WTC11 (cell line): ENCODE results near the gene GRM8. TPM values are rescaled to one million over a fixed set of nuclear protein-coding genes. Genes with fewer than 3 reads are reported as not detected.

Source experiments
- ATAC-seq: fragments of 200-7000 bp; cut with Tn5 transposase; 2 replicates; pipeline ENCODE4 v1.10.0; 2021; ENCODE audit warnings: mild to moderate bottlenecking, moderate library complexity
- CTCF ChIA-PET: fragments of 300-600 bp; sonication (Branson Sonifier 250); formaldehyde crosslinking; loops from one replicate; lab custom pipeline; 2021; ENCODE audit warnings: antibody characterized with exemption; lab: Charles Lee
- POLR2A ChIA-PET: fragments of 350-600 bp; sonication (Branson Sonifier 250); formaldehyde crosslinking; loops from one replicate; lab custom pipeline; 2021; ENCODE audit warnings: antibody characterized with exemption; lab: Charles Lee
- DNase-seq: peaks from one replicate; pipeline ENCODE4 v3.0.0; 2021; ENCODE audit warnings: low spot score
- H3K27ac Mint-ChIP-seq: 2 replicates; pipeline ENCODE4 v1.8.0; 2021; ENCODE audit warnings: mixed read lengths
- H3K27me3 Mint-ChIP-seq: 2 replicates; pipeline ENCODE4 v1.8.0; 2021; ENCODE audit warnings: low read depth, mild to moderate bottlenecking, moderate library complexity, mixed read lengths
- H3K36me3 Mint-ChIP-seq: 2 replicates; pipeline ENCODE4 v1.8.0; 2021; ENCODE audit warnings: mixed read lengths
- H3K4me1 Mint-ChIP-seq: 2 replicates; pipeline ENCODE4 v1.8.0; 2022; ENCODE audit warnings: mixed read lengths
- H3K4me3 Mint-ChIP-seq: 2 replicates; pipeline ENCODE4 v1.8.0; 2021; ENCODE audit warnings: mild to moderate bottlenecking, moderate library complexity, mixed read lengths
- H3K9me3 Mint-ChIP-seq: 2 replicates; pipeline ENCODE4 v1.8.0; 2021; ENCODE audit warnings: mixed read lengths
- FOXJ3 ChIP-seq: sonication (generic); formaldehyde crosslinking; IDR thresholded peaks from 2 replicates; pipeline ENCODE4 v1.9.0; 2021; ENCODE audit warnings: missing genetic modification reagents, mild to moderate bottlenecking, borderline replicate concordance
- NR2C2 ChIP-seq: sonication (generic); formaldehyde crosslinking; IDR thresholded peaks from 2 replicates; pipeline ENCODE4 v1.8.0; 2022; ENCODE audit warnings: mild to moderate bottlenecking, missing genetic modification reagents
- NR3C1 ChIP-seq: sonication (generic); formaldehyde crosslinking; conservative IDR thresholded peaks from 2 replicates; pipeline ENCODE4 v1.8.1; 2023; ENCODE audit warnings: low read depth, mild to moderate bottlenecking, missing genetic modification reagents
- SOX15 ChIP-seq: fragments of 250-450 bp; sonication (Bioruptor Pico); IDR thresholded peaks from 2 replicates; pipeline ENCODE4 v1.9.0; 2021; ENCODE audit warnings: mild to moderate bottlenecking
- TEAD1 ChIP-seq: sonication (generic); formaldehyde crosslinking; IDR thresholded peaks from 2 replicates; pipeline ENCODE4 v1.8.0; 2022; ENCODE audit warnings: mild to moderate bottlenecking, missing genetic modification reagents
- TEAD4 ChIP-seq: sonication (generic); formaldehyde crosslinking; IDR thresholded peaks from 2 replicates; pipeline ENCODE4 v1.8.0; 2022; ENCODE audit warnings: mild to moderate bottlenecking, missing genetic modification reagents
- ZNF121 ChIP-seq: sonication (generic); formaldehyde crosslinking; IDR thresholded peaks from 2 replicates; pipeline ENCODE4 v1.8.0; 2023; ENCODE audit warnings: missing genetic modification reagents
- ZNF396 ChIP-seq: fragments of 250-450 bp; sonication (Bioruptor Pico); IDR thresholded peaks from 2 replicates; pipeline ENCODE4 v1.8.0; 2021; ENCODE audit warnings: mild to moderate bottlenecking, moderate library complexity, borderline replicate concordance
- total RNA-seq: library from RNA; stranded (reverse); gene quantifications from 3 replicates; pipeline ENCODE4 v1.2.3, GENCODE V29; 2021
- TF ChIP-seq, protein P1 (sequence below): sonication (generic); formaldehyde crosslinking; IDR thresholded peaks from 2 replicates; pipeline ENCODE4 v1.8.1; 2022; ENCODE audit warnings: mild to moderate bottlenecking, missing genetic modification reagents, moderate library complexity, borderline replicate concordance
- TF ChIP-seq, protein P2 (sequence below): sonication (generic); formaldehyde crosslinking; IDR thresholded peaks from 2 replicates; pipeline ENCODE4 v1.8.0; 2023; ENCODE audit warnings: mild to moderate bottlenecking, missing genetic modification reagents
- TF ChIP-seq, protein P3 (sequence below): fragments of 250-450 bp; sonication (Bioruptor Pico); conservative IDR thresholded peaks from 2 replicates; pipeline ENCODE4 v1.9.0; 2021; ENCODE audit warnings: mild to moderate bottlenecking
- TF ChIP-seq, protein P4 (sequence below): sonication (generic); formaldehyde crosslinking; IDR thresholded peaks from 2 replicates; pipeline ENCODE4 v1.8.0; 2023; ENCODE audit warnings: missing genetic modification reagents, mild to moderate bottlenecking, borderline replicate concordance
- TF ChIP-seq, protein P5 (sequence below): sonication (generic); formaldehyde crosslinking; IDR thresholded peaks from 2 replicates; pipeline ENCODE4 v1.8.1; 2023; ENCODE audit warnings: mild to moderate bottlenecking, missing genetic modification reagents, moderate library complexity
- TF ChIP-seq, protein P6 (sequence below): sonication (generic); formaldehyde crosslinking; IDR thresholded peaks from 2 replicates; pipeline ENCODE4 v1.8.1; 2022; ENCODE audit warnings: low read depth, mild to moderate bottlenecking, moderate library complexity, missing genetic modification reagents, borderline replicate concordance

Gene GRM8
- total RNA-seq, 1 experiment from 2014 or later: 2.3 TPM

DNA sequence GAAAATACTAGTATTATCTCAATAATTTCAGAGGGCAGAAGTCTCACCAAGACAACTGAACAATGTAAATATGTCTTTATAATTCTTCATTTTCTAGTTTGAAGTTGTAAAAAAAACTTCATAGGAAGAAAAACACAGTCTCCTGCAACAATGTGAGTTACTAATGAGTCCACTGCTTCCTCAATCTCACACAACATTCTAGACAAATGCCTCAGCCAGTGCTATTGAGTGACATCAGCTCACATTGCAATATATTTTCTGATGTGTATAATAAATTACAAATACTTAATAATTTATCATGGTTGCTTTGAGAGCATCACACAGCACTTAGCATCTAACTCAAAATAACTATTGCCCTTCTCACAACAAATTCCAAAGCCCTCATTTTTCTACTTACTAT, 321.2 kb downstream of the GRM8 start (continued):
- TF ChIP-seq, protein P1, sequence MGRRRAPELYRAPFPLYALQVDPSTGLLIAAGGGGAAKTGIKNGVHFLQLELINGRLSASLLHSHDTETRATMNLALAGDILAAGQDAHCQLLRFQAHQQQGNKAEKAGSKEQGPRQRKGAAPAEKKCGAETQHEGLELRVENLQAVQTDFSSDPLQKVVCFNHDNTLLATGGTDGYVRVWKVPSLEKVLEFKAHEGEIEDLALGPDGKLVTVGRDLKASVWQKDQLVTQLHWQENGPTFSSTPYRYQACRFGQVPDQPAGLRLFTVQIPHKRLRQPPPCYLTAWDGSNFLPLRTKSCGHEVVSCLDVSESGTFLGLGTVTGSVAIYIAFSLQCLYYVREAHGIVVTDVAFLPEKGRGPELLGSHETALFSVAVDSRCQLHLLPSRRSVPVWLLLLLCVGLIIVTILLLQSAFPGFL (CRISPR knock-in tag): no peak

DNA sequence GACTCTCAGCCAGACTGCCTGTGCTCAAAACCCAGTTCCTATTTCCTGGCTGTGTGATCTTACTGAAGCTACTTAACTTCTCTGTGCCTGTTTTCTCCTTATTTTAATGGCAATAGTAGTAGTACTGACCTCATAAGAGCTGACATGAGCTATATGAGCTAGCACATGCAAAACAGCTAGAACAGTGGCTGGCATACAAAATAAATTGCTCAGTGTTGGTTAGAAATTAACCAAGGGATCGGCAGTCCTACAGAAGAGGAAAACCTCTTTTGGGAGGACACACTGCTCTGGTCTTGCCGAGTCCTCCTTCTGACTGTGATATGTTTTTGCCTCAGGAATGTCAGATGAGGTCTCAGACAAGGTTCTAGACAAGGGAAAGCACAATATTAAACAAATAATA, 322.6 kb downstream of the GRM8 start:
- no peaks in the 10 kb centered on the region for H3K36me3 Mint-ChIP-seq
- ATAC-seq (no peak), DNase-seq (no peak)
- ChIA-PET CTCF (no interaction called here), POLR2A (no interaction called here)
- TF ChIP-seq SOX15 (CRISPR knock-in tag): no peak
- TF ChIP-seq, protein P2, sequence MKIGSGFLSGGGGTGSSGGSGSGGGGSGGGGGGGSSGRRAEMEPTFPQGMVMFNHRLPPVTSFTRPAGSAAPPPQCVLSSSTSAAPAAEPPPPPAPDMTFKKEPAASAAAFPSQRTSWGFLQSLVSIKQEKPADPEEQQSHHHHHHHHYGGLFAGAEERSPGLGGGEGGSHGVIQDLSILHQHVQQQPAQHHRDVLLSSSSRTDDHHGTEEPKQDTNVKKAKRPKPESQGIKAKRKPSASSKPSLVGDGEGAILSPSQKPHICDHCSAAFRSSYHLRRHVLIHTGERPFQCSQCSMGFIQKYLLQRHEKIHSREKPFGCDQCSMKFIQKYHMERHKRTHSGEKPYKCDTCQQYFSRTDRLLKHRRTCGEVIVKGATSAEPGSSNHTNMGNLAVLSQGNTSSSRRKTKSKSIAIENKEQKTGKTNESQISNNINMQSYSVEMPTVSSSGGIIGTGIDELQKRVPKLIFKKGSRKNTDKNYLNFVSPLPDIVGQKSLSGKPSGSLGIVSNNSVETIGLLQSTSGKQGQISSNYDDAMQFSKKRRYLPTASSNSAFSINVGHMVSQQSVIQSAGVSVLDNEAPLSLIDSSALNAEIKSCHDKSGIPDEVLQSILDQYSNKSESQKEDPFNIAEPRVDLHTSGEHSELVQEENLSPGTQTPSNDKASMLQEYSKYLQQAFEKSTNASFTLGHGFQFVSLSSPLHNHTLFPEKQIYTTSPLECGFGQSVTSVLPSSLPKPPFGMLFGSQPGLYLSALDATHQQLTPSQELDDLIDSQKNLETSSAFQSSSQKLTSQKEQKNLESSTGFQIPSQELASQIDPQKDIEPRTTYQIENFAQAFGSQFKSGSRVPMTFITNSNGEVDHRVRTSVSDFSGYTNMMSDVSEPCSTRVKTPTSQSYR: no peak
- TF ChIP-seq NR2C2 (CRISPR knock-in tag): no peak
- TF ChIP-seq ZNF121 (CRISPR knock-in tag): no peak
- TF ChIP-seq ZNF396 (CRISPR knock-in tag): no peak
- no peak for TF ChIP-seq NR3C1 (CRISPR knock-in tag)
- no peak for TF ChIP-seq FOXJ3
- TF ChIP-seq TEAD1 (CRISPR knock-in tag): no peak
- TF ChIP-seq, protein P3, sequence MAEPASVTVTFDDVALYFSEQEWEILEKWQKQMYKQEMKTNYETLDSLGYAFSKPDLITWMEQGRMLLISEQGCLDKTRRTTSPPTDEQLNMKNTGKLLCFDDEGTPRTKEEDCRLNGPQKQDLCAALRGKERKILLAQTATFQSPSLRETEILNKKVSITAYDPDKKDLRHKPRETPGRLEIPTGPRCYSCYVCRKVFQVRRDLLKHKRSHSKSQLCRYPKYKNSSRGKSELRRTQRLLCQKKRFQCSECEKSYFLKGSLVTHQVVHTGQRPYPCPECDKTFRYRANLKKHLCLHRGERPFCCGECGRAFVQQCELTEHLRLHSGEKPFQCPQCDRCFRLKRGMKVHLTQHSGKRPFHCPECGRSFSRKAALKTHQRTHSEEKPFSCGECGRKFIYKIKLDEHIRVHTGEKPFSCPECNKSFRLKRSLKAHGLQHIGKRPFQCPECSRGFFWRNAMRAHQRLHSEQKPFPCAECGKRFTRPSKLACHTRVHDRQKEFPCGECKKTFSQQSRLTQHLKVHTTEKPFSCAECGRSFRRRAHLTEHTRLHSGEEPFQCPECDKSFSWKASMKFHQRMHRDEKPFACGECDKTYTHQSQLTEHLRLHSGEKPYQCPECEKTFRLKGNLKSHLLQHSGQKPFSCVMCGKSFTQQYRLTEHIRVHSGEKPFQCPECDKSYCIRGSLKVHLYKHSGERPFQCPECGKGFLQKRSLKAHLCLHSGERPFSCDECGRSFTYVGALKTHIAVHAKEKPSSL (CRISPR knock-in tag): no peak
- TF ChIP-seq, protein P4, sequence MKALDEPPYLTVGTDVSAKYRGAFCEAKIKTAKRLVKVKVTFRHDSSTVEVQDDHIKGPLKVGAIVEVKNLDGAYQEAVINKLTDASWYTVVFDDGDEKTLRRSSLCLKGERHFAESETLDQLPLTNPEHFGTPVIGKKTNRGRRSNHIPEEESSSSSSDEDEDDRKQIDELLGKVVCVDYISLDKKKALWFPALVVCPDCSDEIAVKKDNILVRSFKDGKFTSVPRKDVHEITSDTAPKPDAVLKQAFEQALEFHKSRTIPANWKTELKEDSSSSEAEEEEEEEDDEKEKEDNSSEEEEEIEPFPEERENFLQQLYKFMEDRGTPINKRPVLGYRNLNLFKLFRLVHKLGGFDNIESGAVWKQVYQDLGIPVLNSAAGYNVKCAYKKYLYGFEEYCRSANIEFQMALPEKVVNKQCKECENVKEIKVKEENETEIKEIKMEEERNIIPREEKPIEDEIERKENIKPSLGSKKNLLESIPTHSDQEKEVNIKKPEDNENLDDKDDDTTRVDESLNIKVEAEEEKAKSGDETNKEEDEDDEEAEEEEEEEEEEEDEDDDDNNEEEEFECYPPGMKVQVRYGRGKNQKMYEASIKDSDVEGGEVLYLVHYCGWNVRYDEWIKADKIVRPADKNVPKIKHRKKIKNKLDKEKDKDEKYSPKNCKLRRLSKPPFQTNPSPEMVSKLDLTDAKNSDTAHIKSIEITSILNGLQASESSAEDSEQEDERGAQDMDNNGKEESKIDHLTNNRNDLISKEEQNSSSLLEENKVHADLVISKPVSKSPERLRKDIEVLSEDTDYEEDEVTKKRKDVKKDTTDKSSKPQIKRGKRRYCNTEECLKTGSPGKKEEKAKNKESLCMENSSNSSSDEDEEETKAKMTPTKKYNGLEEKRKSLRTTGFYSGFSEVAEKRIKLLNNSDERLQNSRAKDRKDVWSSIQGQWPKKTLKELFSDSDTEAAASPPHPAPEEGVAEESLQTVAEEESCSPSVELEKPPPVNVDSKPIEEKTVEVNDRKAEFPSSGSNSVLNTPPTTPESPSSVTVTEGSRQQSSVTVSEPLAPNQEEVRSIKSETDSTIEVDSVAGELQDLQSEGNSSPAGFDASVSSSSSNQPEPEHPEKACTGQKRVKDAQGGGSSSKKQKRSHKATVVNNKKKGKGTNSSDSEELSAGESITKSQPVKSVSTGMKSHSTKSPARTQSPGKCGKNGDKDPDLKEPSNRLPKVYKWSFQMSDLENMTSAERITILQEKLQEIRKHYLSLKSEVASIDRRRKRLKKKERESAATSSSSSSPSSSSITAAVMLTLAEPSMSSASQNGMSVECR: no peak
- TF ChIP-seq, protein P5, sequence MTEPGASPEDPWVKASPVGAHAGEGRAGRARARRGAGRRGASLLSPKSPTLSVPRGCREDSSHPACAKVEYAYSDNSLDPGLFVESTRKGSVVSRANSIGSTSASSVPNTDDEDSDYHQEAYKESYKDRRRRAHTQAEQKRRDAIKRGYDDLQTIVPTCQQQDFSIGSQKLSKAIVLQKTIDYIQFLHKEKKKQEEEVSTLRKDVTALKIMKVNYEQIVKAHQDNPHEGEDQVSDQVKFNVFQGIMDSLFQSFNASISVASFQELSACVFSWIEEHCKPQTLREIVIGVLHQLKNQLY (CRISPR knock-in tag): no peak
- TF ChIP-seq TEAD4 (CRISPR knock-in tag): no peak
- TF ChIP-seq, protein P6, sequence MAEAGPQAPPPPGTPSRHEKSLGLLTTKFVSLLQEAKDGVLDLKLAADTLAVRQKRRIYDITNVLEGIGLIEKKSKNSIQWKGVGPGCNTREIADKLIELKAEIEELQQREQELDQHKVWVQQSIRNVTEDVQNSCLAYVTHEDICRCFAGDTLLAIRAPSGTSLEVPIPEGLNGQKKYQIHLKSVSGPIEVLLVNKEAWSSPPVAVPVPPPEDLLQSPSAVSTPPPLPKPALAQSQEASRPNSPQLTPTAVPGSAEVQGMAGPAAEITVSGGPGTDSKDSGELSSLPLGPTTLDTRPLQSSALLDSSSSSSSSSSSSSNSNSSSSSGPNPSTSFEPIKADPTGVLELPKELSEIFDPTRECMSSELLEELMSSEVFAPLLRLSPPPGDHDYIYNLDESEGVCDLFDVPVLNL (CRISPR knock-in tag): no peak
- H3K9me3 Mint-ChIP-seq: peaks cover 9% of the 10 kb centered on the region; the same call in 1 of the 2 replicates
- no peak overlapping the region for H3K27ac Mint-ChIP-seq
- H3K27me3 Mint-ChIP-seq: no peaks in the 10 kb centered on the region
- no peak overlapping the region for H3K4me3 Mint-ChIP-seq
- H3K4me1 Mint-ChIP-seq: no peaks in the 10 kb centered on the region
